GM12872 (cell line): ENCODE results near the gene PRPF19.

Experiments
- CTCF ChIP-seq: IDR thresholded peaks from 3 replicates; pipeline ENCODE4 v1.5.1; 2011; ENCODE audit warnings: low read depth, mild to moderate bottlenecking, low read length, moderate library complexity; ENCODE audit not compliant: insufficient read depth

PRPF19 gene

GRCh38 chr11:60942970-60943565 lies 36.7 kb upstream of the PRPF19 start:
- no peak for TF ChIP-seq CTCF

- TF ChIP-seq CTCF = no peak
Measured at GRCh38 chr11:60942219-60942618, 35.8 kb upstream of the PRPF19 start.

- no peak for TF ChIP-seq CTCF
Measured at GRCh38 chr11:60941371-60942119, 35.2 kb upstream of the PRPF19 start.

- TF ChIP-seq CTCF = no peak
Measured at GRCh38 chr11:60939855-60940254, 33.5 kb upstream of the PRPF19 start.

- no peak for TF ChIP-seq CTCF
Measured at GRCh38 chr11:60939301-60939700, 32.9 kb upstream of the PRPF19 start.

- no peak for TF ChIP-seq CTCF
Measured at GRCh38 chr11:60938500-60938899, 32.1 kb upstream of the PRPF19 start.

GRCh38 chr11:60937811-60938210 lies 31.4 kb upstream of the PRPF19 start:
- TF ChIP-seq CTCF = no peak
